Neutrophil (primary cell): ENCODE data around the gene MRPS22.
A peak's percentile ranks its signal among the peaks of the same experiment; 100 is the strongest.

Source experiments
- H3K27ac ChIP-seq: fragments of 200-600 bp; sonication (generic); 2 replicates; pipeline ENCODE4 v1.5.1; 2016; ENCODE audit warnings: mild to moderate bottlenecking, moderate library complexity
- H3K27me3 ChIP-seq: fragments of 200-600 bp; sonication (generic); 2 replicates; pipeline ENCODE4 v1.6.0; 2016; ENCODE audit warnings: mild to moderate bottlenecking
- H3K36me3 ChIP-seq: fragments of 200-600 bp; sonication (generic); 2 replicates; pipeline ENCODE4 v1.5.1; 2017
- H3K4me1 ChIP-seq, 2 experiments: fragments of 200-600 bp in 1 of 2; sonication (generic) in 1 of 2; 1 replicate in 1 of 2; 2 replicates in 1 of 2; pipeline versions ENCODE4 v1.5.1 to v1.6.1; 2013 to 2016; ENCODE audit warnings: low read depth in 1 of 2, low read length in 1 of 2, mild to moderate bottlenecking in 1 of 2, moderate library complexity in 1 of 2; ENCODE audit not compliant: control insufficient read depth in 1 of 2, insufficient read depth in 1 of 2
- H3K4me3 ChIP-seq, 2 experiments: fragments of 200-600 bp in 1 of 2; sonication (generic) in 1 of 2; 1 replicate in 1 of 2; 2 replicates in 1 of 2; pipeline ENCODE4 v1.5.1; 2013 to 2016; ENCODE audit warnings: low read depth in 1 of 2, low read length in 1 of 2, mild to moderate bottlenecking in 1 of 2, moderate library complexity in 1 of 2
- H3K9me3 ChIP-seq: fragments of 200-600 bp; sonication (generic); 2 replicates; pipeline ENCODE4 v1.5.1; 2016
- TF ChIP-seq, protein P1 (sequence below): fragments of 200-600 bp; sonication (generic); IDR thresholded peaks from 2 replicates; pipeline ENCODE4 v1.5.1; 2016; ENCODE audit warnings: antibody characterized with exemption

MRPS22 gene

DNA sequence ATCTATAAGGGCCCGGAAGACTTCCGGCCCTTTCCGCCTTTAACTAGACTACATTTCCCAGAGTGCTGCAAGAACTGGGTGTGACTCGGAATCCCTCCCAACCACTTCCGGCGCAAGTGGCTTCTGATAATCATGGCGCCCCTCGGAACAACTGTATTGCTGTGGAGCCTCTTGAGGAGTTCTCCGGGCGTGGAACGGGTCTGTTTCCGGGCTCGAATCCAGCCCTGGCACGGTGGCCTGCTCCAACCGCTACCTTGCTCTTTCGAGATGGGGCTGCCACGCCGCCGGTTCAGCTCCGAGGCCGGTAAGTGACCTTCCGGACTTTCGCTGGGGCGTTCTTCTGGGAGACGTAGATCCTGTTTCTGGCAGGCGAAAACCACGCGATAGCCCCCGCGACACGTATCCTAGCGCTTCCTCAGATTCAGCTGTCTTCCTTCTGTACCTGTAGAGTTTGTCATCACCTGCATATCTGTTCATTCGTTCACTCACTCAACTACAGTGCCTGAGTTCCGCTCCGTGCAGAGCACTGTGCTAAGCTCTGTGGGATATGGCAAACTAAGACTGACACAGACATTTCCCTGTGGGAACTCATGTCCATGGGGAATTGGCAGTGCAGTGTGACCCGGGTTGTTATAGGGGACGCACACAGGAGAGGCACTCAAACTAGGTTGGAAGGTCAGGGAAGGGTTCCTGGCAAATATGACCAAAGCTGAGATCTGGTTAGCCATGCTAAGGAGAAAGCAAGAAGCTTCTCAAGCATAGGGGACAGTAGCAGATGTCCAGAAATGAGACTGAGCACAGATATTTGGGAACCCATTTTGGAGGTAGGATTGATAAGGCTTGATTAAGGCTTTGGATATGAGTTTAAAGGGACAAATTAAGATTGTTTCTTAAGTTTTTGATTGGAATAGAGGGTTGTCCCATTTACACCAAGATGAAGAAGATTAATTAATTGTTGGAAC, at the start of gene MRPS22:
MRPS22 (plus strand) TSS at position 126 of the 962 bp plus-strand sequence; CDS start at position 133, 7 bp downstream.
- H3K9me3 ChIP-seq = no peaks in the 10 kb centered on the region
- H3K36me3 ChIP-seq = peaks cover 25% of the 10 kb centered on the region
- TF ChIP-seq, protein P1, sequence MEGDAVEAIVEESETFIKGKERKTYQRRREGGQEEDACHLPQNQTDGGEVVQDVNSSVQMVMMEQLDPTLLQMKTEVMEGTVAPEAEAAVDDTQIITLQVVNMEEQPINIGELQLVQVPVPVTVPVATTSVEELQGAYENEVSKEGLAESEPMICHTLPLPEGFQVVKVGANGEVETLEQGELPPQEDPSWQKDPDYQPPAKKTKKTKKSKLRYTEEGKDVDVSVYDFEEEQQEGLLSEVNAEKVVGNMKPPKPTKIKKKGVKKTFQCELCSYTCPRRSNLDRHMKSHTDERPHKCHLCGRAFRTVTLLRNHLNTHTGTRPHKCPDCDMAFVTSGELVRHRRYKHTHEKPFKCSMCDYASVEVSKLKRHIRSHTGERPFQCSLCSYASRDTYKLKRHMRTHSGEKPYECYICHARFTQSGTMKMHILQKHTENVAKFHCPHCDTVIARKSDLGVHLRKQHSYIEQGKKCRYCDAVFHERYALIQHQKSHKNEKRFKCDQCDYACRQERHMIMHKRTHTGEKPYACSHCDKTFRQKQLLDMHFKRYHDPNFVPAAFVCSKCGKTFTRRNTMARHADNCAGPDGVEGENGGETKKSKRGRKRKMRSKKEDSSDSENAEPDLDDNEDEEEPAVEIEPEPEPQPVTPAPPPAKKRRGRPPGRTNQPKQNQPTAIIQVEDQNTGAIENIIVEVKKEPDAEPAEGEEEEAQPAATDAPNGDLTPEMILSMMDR = no peak
- peak within 1 kb of the TSS; percentile 70 to 72 for H3K4me3 ChIP-seq
- H3K27me3 ChIP-seq = peaks cover 17% of the 10 kb centered on the region
- H3K4me1 ChIP-seq = peaks cover 13 to 14% of the 10 kb centered on the region in 2 experiments
- H3K27ac ChIP-seq = peak within 1 kb of the TSS; percentile 79

DNA sequence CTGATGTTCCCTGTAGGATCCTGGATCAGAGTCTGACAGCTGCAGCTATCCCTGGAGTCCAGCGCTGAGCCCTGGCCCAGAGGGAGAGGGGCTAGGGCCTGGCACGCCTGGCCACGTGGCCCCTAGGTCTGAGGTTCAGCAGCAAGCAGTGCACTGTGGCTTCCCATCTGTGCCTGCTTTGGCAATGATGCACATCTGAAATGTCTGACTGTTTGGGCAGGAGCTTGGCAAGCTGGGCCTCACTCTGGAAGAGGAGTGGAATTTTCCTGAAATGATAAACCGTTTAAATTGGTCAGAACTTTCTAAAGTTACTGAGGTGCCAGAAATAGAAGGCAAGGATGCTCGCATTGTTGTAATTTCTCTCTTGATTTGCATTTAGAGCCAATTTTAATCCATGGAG, 48.8 kb upstream of the MRPS22 start:
- H3K36me3 ChIP-seq = no peaks in the 10 kb centered on the region
- no peak overlapping the region for H3K27ac ChIP-seq
- peaks cover 6% of the 10 kb centered on the region for H3K27me3 ChIP-seq
- H3K9me3 ChIP-seq = no peaks in the 10 kb centered on the region
- no peak overlapping the region for H3K4me3 ChIP-seq
- TF ChIP-seq, protein P1 = no peak
- no peaks in the 10 kb centered on the region for H3K4me1 ChIP-seq

DNA sequence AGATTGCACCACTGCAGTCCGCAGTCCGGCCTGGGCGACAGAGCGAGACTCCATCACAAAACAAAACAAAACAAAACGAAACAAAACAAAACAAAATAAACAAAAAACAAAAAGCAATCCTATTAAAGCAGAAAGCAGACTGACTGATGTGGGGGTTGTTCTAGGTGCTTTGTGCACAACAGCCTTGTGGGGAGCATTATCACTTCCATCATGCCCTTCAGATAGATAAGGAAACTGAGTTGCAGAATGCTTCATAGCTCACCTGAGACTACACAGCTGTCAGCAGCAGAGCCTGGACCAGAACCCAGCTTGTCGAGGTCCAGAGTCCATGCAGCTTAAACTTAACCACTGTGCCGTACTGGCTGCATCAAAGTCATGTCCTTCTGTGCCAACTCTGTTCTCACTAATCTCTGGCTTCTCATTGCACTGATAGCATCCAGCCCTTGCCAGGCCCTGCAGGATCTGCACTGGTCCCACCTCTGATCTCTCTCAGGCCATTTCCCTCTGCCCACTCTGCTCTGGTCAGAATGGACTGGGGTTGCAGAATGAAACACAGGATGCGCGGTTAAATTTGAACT, 47.6 kb upstream of the MRPS22 start:
- Histone ChIP-seq H3K36me3 (no peaks in the 10 kb centered on the region), H3K9me3 (no peaks in the 10 kb centered on the region), H3K27ac (no peak overlapping the region), H3K4me3 (no peak overlapping the region), H3K4me1 (no peaks in the 10 kb centered on the region), H3K27me3 (peaks cover 6% of the 10 kb centered on the region)
- TF ChIP-seq, protein P1 = no peak

DNA sequence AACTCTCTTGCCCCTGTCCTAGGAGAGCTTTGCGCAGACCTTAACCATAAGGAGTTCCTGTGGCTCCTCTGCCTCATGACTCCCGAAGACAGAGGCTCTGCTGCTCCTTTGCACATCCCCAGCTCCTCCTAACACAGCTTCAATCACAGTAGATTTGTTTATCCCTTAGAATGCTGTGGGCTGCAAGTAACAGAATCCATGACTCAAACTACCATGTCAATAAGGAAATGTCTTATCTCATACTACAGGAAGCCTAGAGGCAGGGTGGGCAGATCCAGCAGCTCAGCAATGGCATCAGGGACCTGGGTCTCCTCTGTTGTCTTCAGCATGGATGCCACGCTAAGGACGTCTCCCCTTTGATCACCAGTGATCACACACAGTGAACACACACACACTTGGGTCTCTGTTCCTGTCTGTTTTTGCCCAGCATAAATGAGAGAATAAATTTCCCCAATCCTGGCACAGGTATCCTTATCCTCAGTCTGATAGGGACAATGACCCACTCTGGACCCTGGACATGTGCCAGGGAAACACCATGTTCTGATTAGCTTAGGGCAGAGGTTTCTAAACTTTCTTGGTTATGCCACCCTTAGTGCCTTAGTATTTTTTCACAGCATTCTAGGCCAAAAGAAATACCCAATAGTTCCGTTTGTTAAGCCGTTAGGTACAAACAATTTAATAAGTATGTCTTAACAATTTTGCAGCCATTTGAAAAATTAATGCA, 46.1 kb upstream of the MRPS22 start:
- no peaks in the 10 kb centered on the region for H3K4me1 ChIP-seq
- no peaks in the 10 kb centered on the region for H3K36me3 ChIP-seq
- TF ChIP-seq, protein P1 = no peak
- no peak overlapping the region for H3K4me3 ChIP-seq
- H3K9me3 ChIP-seq = no peaks in the 10 kb centered on the region
- H3K27me3 ChIP-seq = no peaks in the 10 kb centered on the region
- no peak overlapping the region for H3K27ac ChIP-seq

DNA sequence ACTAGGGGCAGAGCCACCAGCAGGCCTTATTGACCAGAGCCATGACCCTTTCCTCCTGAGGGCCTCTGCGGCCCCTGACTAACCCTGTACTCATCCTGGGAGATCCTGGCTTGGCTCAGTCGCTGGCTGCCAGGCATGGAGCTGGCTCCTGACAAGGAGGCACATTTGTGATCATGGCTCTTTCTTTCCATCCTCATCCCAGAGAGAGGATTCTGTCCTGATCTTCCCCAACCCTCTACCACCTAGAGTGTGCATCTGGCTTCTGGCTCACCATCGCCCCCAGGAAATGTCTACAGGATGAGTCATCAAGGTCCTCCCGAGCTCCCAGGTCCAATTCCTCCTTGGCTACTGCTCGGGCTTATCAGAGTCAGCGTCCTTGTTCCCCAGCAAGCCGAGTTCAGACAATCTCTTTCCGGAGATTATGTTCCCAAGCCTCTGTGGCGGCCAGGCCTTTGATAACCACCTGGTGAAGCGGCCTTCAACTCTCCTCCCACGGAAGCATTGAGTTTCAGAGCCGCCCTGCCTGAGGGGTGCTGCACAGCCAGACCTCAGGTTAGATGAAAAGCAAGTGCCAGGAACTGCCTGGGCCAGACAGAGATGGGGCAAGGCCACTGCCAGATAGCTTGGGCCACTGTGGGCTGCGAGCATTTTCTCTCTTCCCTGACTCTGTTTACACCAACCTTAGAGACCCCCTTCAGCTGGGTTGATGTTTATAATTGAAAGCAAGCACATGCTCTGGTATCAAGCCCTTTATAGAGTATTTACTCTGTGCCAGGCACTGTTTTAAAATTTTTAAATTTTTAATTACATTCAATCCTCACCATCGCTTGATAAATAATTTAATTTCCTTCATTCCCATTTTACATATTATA, 44.3 kb upstream of the MRPS22 start:
- Histone ChIP-seq H3K4me1 (no peaks in the 10 kb centered on the region), H3K27me3 (no peaks in the 10 kb centered on the region), H3K4me3 (no peak overlapping the region), H3K9me3 (no peaks in the 10 kb centered on the region), H3K36me3 (no peaks in the 10 kb centered on the region), H3K27ac (no peak overlapping the region)
- TF ChIP-seq, protein P1 = no peak
